ELR (cell line): ENCODE data around the gene PSMG2.
"Not testable (repeated sequence)": the region's sequence is repeated elsewhere in the genome, so short reads cannot be mapped to it uniquely, and the experiment has no call there.

ENCODE experiments used
- DNase-seq: peaks from one replicate; pipeline ENCODE4 v3.0.0-alpha.2; 2015; ENCODE audit warnings: low read depth

The PSMG2 gene

GRCh38 chr18:12722731-12723130, 19.9 kb downstream of the PSMG2 start:
- no peak for DNase-seq

DNA sequence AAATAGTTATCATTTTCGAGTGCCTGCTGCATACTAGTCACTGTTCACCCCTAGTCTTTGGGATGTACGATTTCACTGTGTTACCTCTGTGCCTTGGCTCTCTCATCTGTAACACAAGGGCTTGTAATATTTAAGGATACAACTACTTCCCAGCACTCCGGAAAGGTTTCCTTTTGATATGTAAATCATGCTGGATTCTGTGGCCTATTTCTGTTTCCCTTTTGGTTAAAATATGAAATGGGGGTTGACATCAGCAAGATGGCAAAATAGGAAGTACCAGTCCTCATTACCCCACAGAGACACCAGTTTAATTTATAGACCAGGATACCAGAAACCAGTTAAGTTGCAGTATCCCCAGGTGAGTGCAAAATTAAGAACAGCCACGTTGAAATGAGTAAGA, 23.5 kb downstream of the PSMG2 start:
- DNase-seq = no peak

DNA sequence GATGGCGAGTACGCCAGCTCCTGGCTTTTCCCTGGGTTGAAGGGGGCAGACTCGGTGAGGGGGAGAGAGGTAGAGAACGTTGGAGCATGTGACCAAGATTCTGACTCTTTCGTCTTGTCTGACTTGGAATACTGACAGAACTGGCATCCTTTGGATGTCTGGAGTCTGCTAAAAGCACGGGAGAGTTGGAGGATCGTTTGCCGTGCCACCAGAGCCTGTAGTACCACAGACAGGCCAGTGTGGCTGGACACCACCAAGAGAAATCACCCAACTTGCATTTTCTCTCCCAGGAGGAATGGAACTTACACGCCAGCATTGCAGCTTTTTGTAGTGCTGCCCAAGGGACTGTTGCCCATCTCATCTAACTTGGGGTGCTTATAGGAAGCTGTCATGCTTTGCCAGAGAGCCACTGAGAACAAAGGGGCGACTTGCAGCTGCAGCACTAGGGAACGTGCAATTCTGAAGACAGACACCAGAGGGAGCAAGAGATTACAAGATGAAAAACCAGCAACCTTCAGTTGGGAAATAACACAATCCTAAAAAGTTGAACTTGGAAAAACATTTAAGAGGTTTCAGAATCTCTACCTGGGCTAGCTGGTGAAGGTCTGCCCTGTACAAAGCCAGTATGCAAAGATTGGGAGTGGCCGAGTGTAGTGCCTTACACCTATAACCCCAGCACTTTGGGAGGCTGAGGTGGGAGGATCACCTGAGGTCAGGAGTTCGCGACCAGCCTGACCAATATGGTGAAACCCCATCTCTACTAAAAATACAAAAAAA, 24.1 kb downstream of the PSMG2 start:
- DNase-seq = peak; percentile 80

GRCh38 chr18:12737243-12737902, 34.5 kb downstream of the PSMG2 start:
- no peak for DNase-seq

GRCh38 chr18:12741351-12741750, 38.5 kb downstream of the PSMG2 start:
- peak; percentile 97 for DNase-seq

- peak; percentile 98 for DNase-seq
These were observed 39.6 kb downstream of the PSMG2 start for GRCh38 chr18:12742453-12742852.

DNA sequence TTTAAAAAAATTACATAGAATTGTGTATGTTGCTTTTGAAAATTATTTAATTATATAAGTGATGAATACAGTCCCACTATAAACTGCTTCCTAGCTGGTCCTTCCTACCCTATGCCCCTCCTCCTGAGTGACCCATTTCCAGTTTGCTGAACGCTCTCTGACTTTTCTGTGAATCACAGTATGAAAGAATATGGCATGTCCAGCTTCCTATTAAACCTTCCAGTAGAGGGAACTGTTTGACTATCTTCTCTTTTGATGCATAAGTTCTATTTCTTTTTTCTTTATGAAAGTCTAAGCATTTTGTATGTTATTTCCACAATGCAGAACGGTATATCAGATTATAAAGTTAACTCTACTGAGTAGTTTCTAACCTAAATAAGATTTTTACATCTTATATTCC, 41.3 kb downstream of the PSMG2 start:
- peak; percentile 91 for DNase-seq

DNA sequence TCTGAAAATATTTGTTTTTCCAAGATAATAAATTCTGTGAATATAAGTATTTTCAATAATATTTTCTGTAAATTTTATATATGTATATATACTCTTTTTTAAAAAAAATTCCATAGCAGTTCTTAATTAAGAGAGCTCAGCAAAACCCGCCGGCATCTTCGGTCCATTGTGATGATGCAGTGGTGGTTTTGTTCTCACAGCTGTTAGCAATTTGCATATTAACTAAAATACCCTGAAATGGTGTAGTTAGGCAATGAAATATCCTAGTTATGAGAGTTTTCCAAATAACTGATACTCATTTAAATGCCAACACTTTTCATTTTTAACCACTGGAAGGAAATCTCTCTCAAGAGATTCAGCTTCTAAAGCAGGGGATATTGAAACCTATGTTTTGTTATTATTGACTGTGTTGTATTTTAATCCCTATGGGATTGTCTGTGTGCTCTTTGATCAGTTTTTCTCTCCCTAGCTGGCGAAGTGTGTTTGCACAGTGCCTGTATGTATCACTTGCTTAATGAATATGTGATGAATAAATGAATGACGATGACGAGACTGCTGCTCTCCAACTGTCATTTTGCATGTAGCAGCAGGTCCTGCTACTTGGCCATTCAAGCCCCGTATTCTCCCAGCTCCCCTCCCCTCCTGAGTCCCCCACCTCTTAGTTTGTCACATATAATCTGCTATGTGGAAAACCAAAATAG, 42.4 kb downstream of the PSMG2 start:
- no peak for DNase-seq

GRCh38 chr18:12747530-12748315, 44.9 kb downstream of the PSMG2 start:
- no peak for DNase-seq

DNA sequence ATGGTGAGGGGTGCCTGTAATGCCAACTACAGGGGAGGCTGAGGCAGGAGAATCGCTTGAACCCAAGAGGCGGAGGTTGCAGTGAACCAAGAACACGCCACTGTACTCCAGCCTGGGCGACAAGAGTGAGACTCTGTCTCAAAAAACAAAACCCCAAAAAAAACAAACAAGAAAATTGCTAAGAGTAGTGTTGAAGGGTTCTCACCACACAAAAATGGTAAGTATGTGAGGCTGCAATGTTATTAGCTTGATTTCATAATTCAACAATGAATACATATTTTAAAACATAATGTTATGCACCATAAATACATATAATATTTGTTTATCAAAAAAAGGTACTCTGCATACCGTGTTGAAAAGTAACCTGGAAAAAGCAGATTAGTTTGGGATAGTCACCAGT, 45.8 kb downstream of the PSMG2 start:
- no peak for DNase-seq

- no peak for DNase-seq
These were observed 46.3 kb downstream of the PSMG2 start for GRCh38 chr18:12749121-12749520.

DNA sequence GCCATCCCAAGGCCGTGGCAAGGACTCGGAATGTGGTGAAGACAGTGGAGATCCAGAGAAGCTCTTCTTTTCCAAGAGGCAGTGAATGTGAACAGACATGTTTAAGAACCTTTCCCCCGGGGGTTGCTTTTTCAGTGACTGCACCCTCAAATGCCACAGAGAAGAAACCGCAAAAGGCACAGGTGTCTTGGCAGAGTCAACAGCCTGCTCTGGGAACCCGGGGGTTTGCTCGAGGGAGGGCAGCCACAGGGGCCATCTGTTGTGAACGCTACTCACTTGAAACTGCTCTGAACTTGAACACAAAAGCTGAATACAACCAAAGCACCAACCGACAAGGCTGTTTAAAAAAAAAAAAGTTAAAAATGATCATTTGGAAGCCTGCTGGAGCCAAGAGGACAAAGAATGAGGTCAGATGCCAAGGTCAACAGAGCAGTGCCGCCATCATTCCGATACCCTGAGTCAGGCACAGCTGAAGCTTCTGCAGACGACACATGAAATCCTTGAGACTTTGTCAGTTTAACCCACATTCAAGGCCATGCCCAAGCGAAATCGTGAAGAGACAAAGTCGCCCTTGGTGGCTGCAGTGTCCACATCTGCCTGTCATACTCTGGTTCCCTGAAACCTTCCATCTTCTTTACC, 47.4 kb downstream of the PSMG2 start:
- peak; percentile 23 for DNase-seq

- DNase-seq = no peak
These were observed 48.1 kb downstream of the PSMG2 start for GRCh38 chr18:12750715-12751502.

- DNase-seq = no peak
These were observed 48.7 kb downstream of the PSMG2 start for GRCh38 chr18:12751503-12751884.

- DNase-seq = no peak
These were observed 49.0 kb downstream of the PSMG2 start for GRCh38 chr18:12751891-12752290.

GRCh38 chr18:12754511-12754910, 51.7 kb downstream of the PSMG2 start:
- DNase-seq = no peak

- DNase-seq = not testable (repeated sequence)
These were observed 52.8 kb downstream of the PSMG2 start for GRCh38 chr18:12755606-12756005.

GRCh38 chr18:12756619-12757239, 53.9 kb downstream of the PSMG2 start:
- not testable (repeated sequence) for DNase-seq

DNA sequence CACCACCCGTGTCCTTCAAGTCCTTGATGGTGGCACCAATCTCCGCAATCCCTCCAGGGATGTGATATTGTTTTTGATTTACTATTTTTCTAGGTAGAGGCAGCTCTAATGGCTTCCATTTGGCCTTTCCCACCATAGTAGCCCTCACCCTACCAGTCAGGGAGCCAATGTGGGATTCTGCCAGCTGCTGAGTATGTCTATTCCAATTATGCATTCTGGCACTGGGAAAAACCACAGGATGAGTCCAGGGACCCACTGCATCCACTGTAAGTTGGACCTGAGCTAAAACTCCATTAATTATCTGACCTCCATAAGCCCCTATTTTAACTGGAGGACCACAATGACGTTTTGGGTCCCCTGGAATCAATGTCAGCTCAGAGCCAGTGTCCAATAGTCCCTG, 55.7 kb downstream of the PSMG2 start:
- DNase-seq = not testable (repeated sequence)

- DNase-seq = no peak
These were observed 62.3 kb downstream of the PSMG2 start for GRCh38 chr18:12765126-12765525.
